H9 (cell line): ENCODE measurements around the gene FFAR1. TPM values are rescaled to one million over a fixed set of nuclear protein-coding genes. Genes with fewer than 3 reads are reported as not detected.

Experiments
- DNase-seq: peaks from one replicate; pipeline ENCODE4 v3.0.0-alpha.2; 2017
- H2AFZ ChIP-seq: one replicate; pipeline ENCODE4 v1.6.1; 2013; ENCODE audit warnings: mild to moderate bottlenecking, low read length, control low read depth, moderate library complexity
- H2AK5ac ChIP-seq: 2 replicates; pipeline ENCODE4 v1.6.1; 2013; ENCODE audit warnings: low read length, control low read depth, mixed read lengths; ENCODE audit not compliant: insufficient read length
- H2BK120ac ChIP-seq: one replicate; pipeline ENCODE4 v1.6.1; 2013; ENCODE audit warnings: low read depth, mild to moderate bottlenecking, low read length, control low read depth, inconsistent platforms; ENCODE audit not compliant: poor library complexity, severe bottlenecking
- H2BK12ac ChIP-seq: 2 replicates; pipeline ENCODE4 v1.6.1; 2013; ENCODE audit warnings: low read length, control low read depth, mixed read lengths, low read depth; ENCODE audit not compliant: insufficient read length
- H2BK15ac ChIP-seq: 2 replicates; pipeline ENCODE4 v1.6.1; 2013; ENCODE audit warnings: low read depth, low read length, control low read depth
- H2BK20ac ChIP-seq: one replicate; pipeline ENCODE4 v1.6.1; 2013; ENCODE audit warnings: low read depth, mild to moderate bottlenecking, low read length, control low read depth, inconsistent platforms; ENCODE audit not compliant: poor library complexity, severe bottlenecking
- H2BK5ac ChIP-seq: 2 replicates; pipeline ENCODE4 v1.6.1; 2013; ENCODE audit warnings: low read length, control low read depth, mixed read lengths; ENCODE audit not compliant: insufficient read length
- H3K14ac ChIP-seq: 2 replicates; pipeline ENCODE4 v1.6.1; 2013; ENCODE audit warnings: low read length, control low read depth; ENCODE audit not compliant: insufficient read depth
- H3K18ac ChIP-seq: 2 replicates; pipeline ENCODE4 v1.6.1; 2013; ENCODE audit warnings: low read depth, mild to moderate bottlenecking, mixed read lengths, low read length, control low read depth; ENCODE audit not compliant: insufficient read length
- H3K23ac ChIP-seq: 2 replicates; pipeline ENCODE4 v1.6.1; 2013; ENCODE audit warnings: low read length, control low read depth, mixed read lengths, low read depth; ENCODE audit not compliant: insufficient read length
- H3K23me2 ChIP-seq: 2 replicates; pipeline ENCODE4 v1.6.1; 2013; ENCODE audit warnings: low read depth, mild to moderate bottlenecking, mixed read lengths, low read length, control low read depth; ENCODE audit not compliant: insufficient read length, poor library complexity, severe bottlenecking
- H3K27ac ChIP-seq: 2 replicates; pipeline ENCODE4 v1.5.1; 2013; ENCODE audit warnings: low read length, control low read depth, mixed read lengths, low read depth; ENCODE audit not compliant: insufficient read length
- H3K27me3 ChIP-seq: 2 replicates; pipeline ENCODE4 v1.6.1; 2013; ENCODE audit warnings: low read length, control low read depth, inconsistent platforms; ENCODE audit not compliant: insufficient read depth
- H3K4ac ChIP-seq: 2 replicates; pipeline ENCODE4 v1.6.1; 2013; ENCODE audit warnings: low read depth, mild to moderate bottlenecking, control low read depth, inconsistent platforms, low read length, moderate library complexity
- H3K4me1 ChIP-seq: 2 replicates; pipeline ENCODE4 v1.6.1; 2013; ENCODE audit warnings: low read length, control low read depth, inconsistent platforms; ENCODE audit not compliant: insufficient read depth
- H3K4me2 ChIP-seq: 2 replicates; pipeline ENCODE4 v1.6.1; 2013; ENCODE audit warnings: low read length, control low read depth, mixed read lengths; ENCODE audit not compliant: insufficient read length, insufficient read depth
- H3K56ac ChIP-seq: 2 replicates; pipeline ENCODE4 v1.6.1; 2013; ENCODE audit warnings: low read depth, mild to moderate bottlenecking, mixed read lengths, low read length, control low read depth; ENCODE audit not compliant: insufficient read length
- H3K79me1 ChIP-seq: 2 replicates; pipeline ENCODE4 v1.6.1; 2013; ENCODE audit warnings: low read depth, mild to moderate bottlenecking, moderate library complexity, low read length, control low read depth, inconsistent platforms; ENCODE audit not compliant: insufficient read depth, poor library complexity, severe bottlenecking
- H3K79me2 ChIP-seq: 2 replicates; pipeline ENCODE4 v1.6.1; 2013; ENCODE audit warnings: low read length, control low read depth, inconsistent platforms; ENCODE audit not compliant: insufficient read depth
- H3K9ac ChIP-seq: 2 replicates; pipeline ENCODE4 v1.6.1; 2013; ENCODE audit warnings: low read length, control low read depth, mixed read lengths; ENCODE audit not compliant: insufficient read length; ENCODE audit errors: extremely low read depth
- H3K9me3 ChIP-seq: one replicate; pipeline ENCODE4 v1.6.1; 2013; ENCODE audit warnings: low read depth, low read length, inconsistent platforms; ENCODE audit not compliant: control insufficient read depth
- H3T11ph ChIP-seq: one replicate; pipeline ENCODE4 v1.6.1; 2013; ENCODE audit warnings: mild to moderate bottlenecking, low read length, control low read depth, inconsistent platforms
- H4K20me1 ChIP-seq: one replicate; pipeline ENCODE4 v1.6.1; 2013; ENCODE audit not compliant: control insufficient read depth, insufficient read length, insufficient read depth
- H4K5ac ChIP-seq: 2 replicates; pipeline ENCODE4 v1.6.1; 2013; ENCODE audit warnings: low read depth, mild to moderate bottlenecking, mixed read lengths, low read length, control low read depth; ENCODE audit not compliant: insufficient read length
- H4K8ac ChIP-seq: replicated peaks from 2 replicates; pipeline ENCODE4 v1.6.1; 2013; ENCODE audit warnings: low read length, control low read depth, mixed read lengths, low read depth; ENCODE audit not compliant: insufficient read length
- H4K91ac ChIP-seq: 2 replicates; pipeline ENCODE4 v1.6.1; 2013; ENCODE audit warnings: low read depth, mild to moderate bottlenecking, moderate library complexity, mixed read lengths, low read length, control low read depth; ENCODE audit not compliant: insufficient read length
- H3K27ac Mint-ChIP-seq, 3 experiments: 2 replicates in 2 of 3; 3 replicates in 1 of 3; pipeline ENCODE4 v1.8.0; 2020 to 2021; ENCODE audit warnings: mixed read lengths in 3 of 3, mild to moderate bottlenecking in 1 of 3, moderate library complexity in 1 of 3
- H3K27me3 Mint-ChIP-seq: 2 replicates; pipeline ENCODE4 v1.8.0; 2021; ENCODE audit warnings: low read depth, mild to moderate bottlenecking, moderate library complexity, mixed read lengths
- H3K36me3 Mint-ChIP-seq, 3 experiments: 2 replicates in 2 of 3; 3 replicates in 1 of 3; pipeline ENCODE4 v1.8.0; 2020 to 2021; ENCODE audit warnings: low read depth in 3 of 3, mixed read lengths in 3 of 3; ENCODE audit not compliant: insufficient read depth in 1 of 3
- H3K4me1 Mint-ChIP-seq, 2 experiments: 2 replicates each; pipeline ENCODE4 v1.8.0; 2020; ENCODE audit warnings: mixed read lengths in 2 of 2
- H3K4me3 Mint-ChIP-seq, 2 experiments: 2 replicates in 1 of 2; 3 replicates in 1 of 2; pipeline ENCODE4 v1.8.0; 2020 to 2021; ENCODE audit warnings: mild to moderate bottlenecking in 2 of 2, mixed read lengths in 2 of 2, moderate library complexity in 1 of 2
- H3K9me3 Mint-ChIP-seq, 2 experiments: 2 replicates in 1 of 2; 3 replicates in 1 of 2; pipeline ENCODE4 v1.8.0; 2020; ENCODE audit warnings: mild to moderate bottlenecking in 2 of 2, mixed read lengths in 2 of 2, moderate library complexity in 1 of 2
- CTCF ChIP-seq: fragments of 200-600 bp; sonication (generic); conservative IDR thresholded peaks from 3 replicates; pipeline ENCODE4 v1.8.0; 2021; ENCODE audit warnings: antibody characterized with exemption, mild to moderate bottlenecking
- WGBS: extraction: QIAGEN DNeasy Blood & Tissue Kit; methylation state at CpG from one replicate; pipeline ENCODE4 v1.1.7; 2013; ENCODE audit warnings: missing lambda C conversion rate, low lambda C conversion rate, mixed read lengths; ENCODE audit not compliant: insufficient read length; ENCODE audit errors: extremely low coverage; 5-methylcytosine and 5-hydroxymethylcytosine counted together
- total RNA-seq: library from RNA; stranded (reverse); gene quantifications from 2 replicates; pipeline ENCODE4 v1.2.1, GENCODE V29; 2021

FFAR1 gene
- total RNA-seq, 1 experiment from 2014 or later: not detected

DNA sequence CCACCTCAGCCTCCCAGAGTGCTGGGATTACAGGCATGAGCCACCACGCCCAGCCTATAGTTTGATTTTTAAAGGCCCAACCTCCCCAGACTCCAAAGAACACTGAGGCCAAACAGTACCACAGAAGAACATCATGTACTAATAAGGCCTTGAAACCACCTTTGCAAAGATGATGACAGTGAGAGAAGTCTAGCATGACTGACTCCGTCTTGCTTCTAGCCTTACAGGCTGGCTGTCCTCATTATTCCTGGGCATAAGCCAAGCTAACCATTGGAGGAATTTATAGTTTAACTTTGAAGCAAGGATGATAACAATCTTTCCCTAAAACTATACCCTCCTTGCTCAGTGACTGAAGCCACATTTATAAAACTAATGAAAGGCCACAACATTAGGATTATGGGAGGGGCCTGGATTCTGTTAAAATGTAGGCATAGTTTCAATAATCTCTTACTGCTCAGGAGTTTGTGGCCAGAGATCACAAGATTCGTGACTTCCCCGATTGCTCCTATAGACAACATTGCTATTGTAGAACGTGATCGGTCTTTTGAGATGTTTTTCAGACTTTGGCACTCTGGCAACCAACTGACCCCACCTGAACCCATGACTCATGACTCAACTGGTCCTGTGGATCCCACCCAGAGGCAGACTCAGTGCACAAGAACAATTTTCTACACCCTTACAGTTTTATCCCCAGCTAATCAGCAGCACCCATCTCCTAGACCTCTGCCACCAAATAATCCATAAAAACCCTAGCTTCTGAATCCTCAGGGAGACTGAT is 40.8 kb downstream of the FFAR1 start:
- H3K56ac ChIP-seq: no peak overlapping the region
- H3K27ac ChIP-seq: no peak overlapping the region
- H3K9me3 ChIP-seq: peaks cover 13% of the 10 kb centered on the region
- no peak overlapping the region for H4K5ac ChIP-seq
- H3K4ac ChIP-seq: no peak overlapping the region
- no peak for DNase-seq
- H2BK12ac ChIP-seq: no peak overlapping the region
- no peak for TF ChIP-seq CTCF
- H4K8ac ChIP-seq: no peak overlapping the region
- no peak overlapping the region for H3K14ac ChIP-seq
- Mint-ChIP-seq H3K27ac (no peak overlapping the region), H3K27me3 (peaks cover 4% of the 10 kb centered on the region), H3K9me3 (peaks cover 36 to 52% of the 10 kb centered on the region in 2 experiments), H3K36me3 (peaks cover 5 to 11% (median 9%) of the 10 kb centered on the region in 3 experiments), H3K4me1 (peaks cover 4% of the 10 kb centered on the region in 2 experiments; a peak in 2 of 4 replicates), H3K4me3 (no peak overlapping the region)
- no peaks in the 10 kb centered on the region for H3K79me2 ChIP-seq
- H3K79me1 ChIP-seq: no peaks in the 10 kb centered on the region
- H3K23ac ChIP-seq: no peak overlapping the region
- no peak overlapping the region for H2AK5ac ChIP-seq
- no peak overlapping the region for H3K18ac ChIP-seq
- no peak overlapping the region for H3K9ac ChIP-seq
- H2BK120ac ChIP-seq: no peak overlapping the region
- H2BK15ac ChIP-seq: no peak overlapping the region
- WGBS: no CpG with 5 or more reads among the region's 6 CpGs
- H4K91ac ChIP-seq: no peak overlapping the region
- no peaks in the 10 kb centered on the region for H3K23me2 ChIP-seq
- H3K27me3 ChIP-seq: no peaks in the 10 kb centered on the region
- no peak overlapping the region for H2BK20ac ChIP-seq
- H2BK5ac ChIP-seq: no peak overlapping the region
- H3K4me1 ChIP-seq: no peaks in the 10 kb centered on the region
- H3T11ph ChIP-seq: no peak overlapping the region
- H3K4me2 ChIP-seq: no peak overlapping the region
- no peaks in the 10 kb centered on the region for H4K20me1 ChIP-seq
- H2AFZ ChIP-seq: no peak overlapping the region
